ENCODE data around the gene UCP2.

GRCh38 chr11:73983741-73984538, 1.3 kb upstream of the UCP2 start:
- TF ChIP-seq POLR2A (IDR thresholded peaks at IDR 0.05) (no peak), CTCF (IDR thresholded peaks at IDR 0.05) (no peak)
